Measurements from ENCODE around the gene KIF5B.
"Not testable (repeated sequence)": the region's sequence is repeated elsewhere in the genome, so short reads cannot be mapped to it uniquely, and the experiment has no call there.

DNA sequence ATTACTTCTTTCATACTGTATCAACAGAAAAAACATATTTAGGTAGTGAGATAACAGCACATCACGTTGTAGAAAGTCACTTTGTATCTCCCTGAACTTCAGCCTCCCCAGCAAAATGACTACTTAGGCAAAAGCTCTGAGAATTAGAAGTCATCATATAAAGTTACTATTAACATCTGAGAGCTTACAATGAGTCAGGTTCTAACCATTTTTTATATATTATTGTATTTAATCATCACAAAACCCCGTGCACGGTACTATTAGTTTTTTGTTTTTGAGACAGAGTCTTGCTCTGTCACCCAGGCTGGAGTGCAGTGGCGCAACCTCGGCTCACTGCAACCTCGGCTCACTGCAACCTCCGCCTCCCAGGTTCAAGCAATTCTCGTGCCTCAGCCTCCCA, 13.5 kb downstream of the KIF5B start:
- TF ChIP-seq EZH2 (IDR thresholded peaks at IDR 0.05; ENCODE audit: borderline replicate concordance, insufficient read depth, low read depth, low read length, poor library complexity, severe bottlenecking), result not testable (repeated sequence)
- TF ChIP-seq, protein P1, sequence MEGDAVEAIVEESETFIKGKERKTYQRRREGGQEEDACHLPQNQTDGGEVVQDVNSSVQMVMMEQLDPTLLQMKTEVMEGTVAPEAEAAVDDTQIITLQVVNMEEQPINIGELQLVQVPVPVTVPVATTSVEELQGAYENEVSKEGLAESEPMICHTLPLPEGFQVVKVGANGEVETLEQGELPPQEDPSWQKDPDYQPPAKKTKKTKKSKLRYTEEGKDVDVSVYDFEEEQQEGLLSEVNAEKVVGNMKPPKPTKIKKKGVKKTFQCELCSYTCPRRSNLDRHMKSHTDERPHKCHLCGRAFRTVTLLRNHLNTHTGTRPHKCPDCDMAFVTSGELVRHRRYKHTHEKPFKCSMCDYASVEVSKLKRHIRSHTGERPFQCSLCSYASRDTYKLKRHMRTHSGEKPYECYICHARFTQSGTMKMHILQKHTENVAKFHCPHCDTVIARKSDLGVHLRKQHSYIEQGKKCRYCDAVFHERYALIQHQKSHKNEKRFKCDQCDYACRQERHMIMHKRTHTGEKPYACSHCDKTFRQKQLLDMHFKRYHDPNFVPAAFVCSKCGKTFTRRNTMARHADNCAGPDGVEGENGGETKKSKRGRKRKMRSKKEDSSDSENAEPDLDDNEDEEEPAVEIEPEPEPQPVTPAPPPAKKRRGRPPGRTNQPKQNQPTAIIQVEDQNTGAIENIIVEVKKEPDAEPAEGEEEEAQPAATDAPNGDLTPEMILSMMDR (IDR thresholded peaks at IDR 0.05), result not testable (repeated sequence)
